T-helper 9 cell (primary cell): ENCODE results near the gene ACTG2.
A peak's percentile ranks its signal among the peaks of the same experiment; 100 is the strongest.
"Not testable (repeated sequence)": the region's sequence is repeated elsewhere in the genome, so short reads cannot be mapped to it uniquely, and the experiment has no call there.

Source experiments
- DNase-seq: peaks from one replicate; pipeline ENCODE4 v3.0.0-alpha.2; 2020

Gene ACTG2

DNA sequence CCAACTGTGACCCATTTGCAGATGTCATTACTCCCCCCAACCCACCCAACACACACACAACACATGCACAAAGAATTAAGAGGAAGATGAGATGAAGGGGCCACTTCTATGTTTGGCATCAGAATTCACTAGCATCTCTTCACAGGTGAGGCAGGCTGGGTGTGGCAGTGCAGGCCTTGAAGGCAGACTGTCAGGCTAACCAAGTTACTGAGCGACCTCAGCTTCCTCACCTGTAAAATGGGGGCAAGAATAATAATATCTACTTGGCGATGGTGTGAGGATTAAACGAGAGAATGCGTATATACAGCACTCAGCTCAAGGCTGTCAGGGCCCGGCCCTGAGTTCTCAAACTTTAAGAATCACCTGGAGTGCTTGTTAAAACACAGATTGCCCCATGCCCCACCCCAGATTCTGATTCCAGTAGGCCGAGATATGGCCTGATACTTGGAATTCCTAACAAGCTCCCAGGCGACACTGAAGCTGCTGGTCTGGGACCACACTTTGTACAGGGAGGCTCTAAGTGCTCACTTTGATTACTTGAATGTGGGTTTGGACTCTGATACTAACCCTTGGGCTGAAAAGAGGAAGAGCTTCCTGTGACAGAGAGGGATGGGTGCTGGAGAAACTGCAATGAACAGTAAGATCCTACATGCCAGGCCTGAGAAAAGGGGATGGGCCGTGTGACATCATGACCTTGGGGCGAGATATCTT, 1.1 kb downstream of the ACTG2 start:
- DNase-seq = no peak

- DNase-seq = no peak
Observed at GRCh38 chr2:73894475-73894850, 1.7 kb downstream of the ACTG2 start.

DNA sequence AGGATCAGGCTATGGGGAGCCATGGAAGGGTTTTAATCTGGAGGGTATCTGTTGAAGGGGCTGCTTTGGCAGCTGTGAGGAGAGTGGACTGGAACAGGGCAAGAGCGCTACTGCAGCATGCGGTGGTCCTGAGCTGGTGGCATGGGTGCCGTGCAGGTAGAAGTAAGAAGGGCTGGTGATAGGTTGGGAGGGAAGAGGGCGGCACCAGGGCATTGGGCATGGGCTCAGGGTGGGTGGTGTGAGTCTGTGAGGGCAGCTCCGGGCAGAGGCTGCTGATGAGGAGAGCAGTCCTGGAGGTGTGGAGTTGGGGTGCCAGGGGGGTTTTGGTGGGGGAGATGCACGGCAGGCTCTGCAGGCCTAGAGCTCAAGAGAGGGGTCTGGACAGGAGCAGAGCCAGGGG, 2.1 kb downstream of the ACTG2 start:
- DNase-seq = no peak

GRCh38 chr2:73895473-73895872, 2.7 kb downstream of the ACTG2 start:
- DNase-seq = no peak

- DNase-seq = peak; percentile 4
Observed at GRCh38 chr2:73896362-73897239, 3.8 kb downstream of the ACTG2 start.

GRCh38 chr2:73897240-73897583, 4.4 kb downstream of the ACTG2 start:
- no peak for DNase-seq

- DNase-seq = no peak
Observed at GRCh38 chr2:73897934-73898333, 5.1 kb downstream of the ACTG2 start.

- DNase-seq = no peak
Observed at GRCh38 chr2:73899801-73900336, 7.1 kb downstream of the ACTG2 start.

- DNase-seq = no peak
Observed at GRCh38 chr2:73901143-73901542, 8.3 kb downstream of the ACTG2 start.

- no peak for DNase-seq
Observed at GRCh38 chr2:73902284-73902683, 9.5 kb downstream of the ACTG2 start.

DNA sequence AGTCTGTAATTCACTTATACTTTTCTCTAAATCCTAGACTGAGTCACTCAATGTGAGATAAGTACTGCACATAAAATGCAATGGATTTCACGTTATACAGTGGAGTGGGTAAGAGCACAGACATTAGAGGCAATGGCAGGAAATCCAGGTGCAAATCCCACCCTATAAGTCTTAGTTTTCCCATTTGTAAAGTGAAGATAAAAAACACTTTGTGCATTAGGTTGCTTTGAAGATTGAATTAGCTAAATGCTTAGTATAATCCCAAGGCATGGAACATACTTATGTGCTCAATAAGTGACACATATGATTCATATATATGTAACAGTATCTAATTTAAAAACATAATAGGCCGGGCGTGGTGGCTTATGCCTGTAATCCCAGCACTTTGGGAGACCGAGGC, 10.5 kb downstream of the ACTG2 start:
- no peak for DNase-seq

GRCh38 chr2:73903949-73904613, 11.3 kb downstream of the ACTG2 start:
- not testable (repeated sequence) for DNase-seq

DNA sequence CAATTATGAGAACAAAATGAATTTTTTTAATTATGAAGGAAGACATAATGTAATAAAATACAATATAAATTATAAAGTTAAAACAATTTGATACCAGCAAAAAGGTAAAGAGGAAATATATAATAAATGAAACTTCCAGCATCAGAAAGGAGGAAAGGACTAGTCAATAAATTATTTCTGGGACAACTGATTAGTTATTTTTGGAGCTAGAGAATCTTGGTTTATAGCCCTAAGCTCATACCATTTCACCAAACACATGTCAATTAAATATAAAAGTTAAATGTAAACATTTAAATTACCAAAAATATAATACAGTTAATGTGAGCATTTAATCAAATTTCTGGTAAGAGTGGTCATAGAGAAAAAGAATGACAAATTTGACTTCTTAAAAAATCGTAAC, 12.1 kb downstream of the ACTG2 start:
- no peak for DNase-seq

- no peak for DNase-seq
Observed at GRCh38 chr2:73906847-73907505, 14.2 kb downstream of the ACTG2 start.

- DNase-seq = peak; percentile 9
Observed at GRCh38 chr2:73907840-73908452, 15.1 kb downstream of the ACTG2 start.

DNA sequence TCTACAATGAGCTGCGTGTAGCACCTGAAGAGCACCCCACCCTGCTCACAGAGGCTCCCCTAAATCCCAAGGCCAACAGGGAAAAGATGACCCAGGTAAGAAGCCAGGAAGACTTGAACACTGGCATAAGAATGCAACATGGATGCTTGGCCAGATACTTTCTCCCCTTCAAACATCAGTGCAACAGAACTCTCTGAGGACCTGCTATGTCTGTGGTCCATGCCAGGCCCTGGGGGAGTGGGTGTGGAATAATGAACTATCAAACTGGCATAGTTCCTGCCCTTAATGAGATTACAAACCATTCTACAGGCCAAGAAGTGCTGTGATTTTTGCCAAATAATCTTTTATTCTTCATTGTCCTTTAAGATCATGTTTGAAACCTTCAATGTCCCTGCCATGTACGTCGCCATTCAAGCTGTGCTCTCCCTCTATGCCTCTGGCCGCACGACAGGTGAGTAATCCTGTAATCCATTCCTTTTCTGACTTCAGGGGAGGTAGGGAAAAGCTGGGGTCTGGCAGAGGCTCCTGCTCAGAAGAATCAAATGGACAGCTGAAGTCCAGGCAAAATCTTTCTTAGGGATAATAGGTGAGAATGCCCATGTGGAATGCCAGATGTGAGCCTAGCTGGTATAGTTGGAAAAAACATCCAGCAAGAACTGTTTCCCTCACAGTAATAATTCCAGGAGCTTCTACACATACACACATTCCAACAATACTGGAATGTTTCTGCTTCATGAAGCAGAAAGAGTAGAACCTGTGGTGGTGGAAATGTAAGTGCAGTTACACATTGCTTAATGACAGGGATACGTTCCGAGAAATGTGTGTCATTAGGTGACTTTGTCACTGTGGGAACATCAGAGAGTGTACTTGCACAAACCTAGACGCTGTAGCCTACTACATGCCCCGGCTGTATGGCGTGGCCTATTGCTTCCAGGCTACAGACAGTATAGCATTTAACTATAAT, 16.2 kb downstream of the ACTG2 start:
- no peak for DNase-seq

DNA sequence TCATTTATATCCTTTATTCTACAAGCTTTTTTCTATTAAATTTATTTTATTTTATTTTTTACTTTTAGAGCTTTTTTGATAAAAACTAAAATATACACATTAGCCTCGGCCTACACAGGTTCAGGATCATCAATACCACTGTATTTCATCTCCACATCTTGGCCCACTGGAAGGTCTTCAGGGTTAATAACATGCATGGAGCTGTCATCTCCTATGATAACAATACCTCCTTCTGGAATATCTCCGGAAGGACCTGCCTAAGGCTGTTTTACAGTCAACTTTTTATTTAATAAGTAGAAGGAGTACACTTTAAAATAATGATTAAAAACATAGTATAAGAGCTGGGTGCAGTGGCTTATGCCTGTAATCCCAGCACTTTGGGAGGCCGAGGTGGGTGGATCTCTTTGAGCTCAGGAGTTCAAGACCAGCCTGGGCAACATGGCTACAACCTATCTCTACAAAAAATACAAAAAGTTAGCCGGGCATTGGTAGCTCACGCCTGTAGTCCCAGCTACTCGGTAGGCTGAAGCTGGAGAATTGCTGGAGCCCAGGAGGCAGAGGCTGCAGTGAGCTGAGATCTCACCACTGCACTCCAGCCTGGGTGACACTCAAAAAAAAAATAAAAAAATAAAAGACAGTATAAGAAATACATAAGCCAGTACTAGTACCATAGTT, 18.2 kb downstream of the ACTG2 start:
- no peak for DNase-seq

DNA sequence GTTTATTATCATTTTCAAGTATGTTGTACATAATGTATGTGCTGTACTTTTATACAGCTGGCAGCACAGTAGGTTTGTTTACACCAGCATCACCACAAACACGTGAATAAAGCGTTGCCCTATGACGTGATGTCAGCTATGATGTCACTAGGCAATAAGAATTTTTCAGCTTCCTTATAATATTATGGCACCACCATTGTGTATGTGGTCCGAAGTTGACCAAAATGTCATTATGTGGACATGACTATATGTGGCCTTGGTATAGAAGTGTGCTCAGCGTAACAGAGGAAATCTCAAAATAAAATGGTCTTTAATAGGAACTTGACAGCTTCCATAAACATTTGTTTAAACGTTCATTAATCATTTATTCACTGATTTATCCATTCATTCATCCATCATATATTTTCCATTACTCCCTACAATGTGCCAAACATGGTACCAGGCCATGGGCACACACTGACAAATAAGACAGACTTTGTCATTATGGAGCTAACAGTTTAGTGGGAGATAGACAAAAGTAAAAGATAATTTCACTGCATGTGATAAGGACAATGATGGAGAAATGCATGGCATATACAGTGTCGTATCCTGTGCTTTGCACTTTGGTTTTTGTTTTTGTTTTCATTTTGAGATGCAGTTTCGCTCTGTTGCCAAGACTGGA, 18.9 kb downstream of the ACTG2 start:
- DNase-seq = no peak

DNA sequence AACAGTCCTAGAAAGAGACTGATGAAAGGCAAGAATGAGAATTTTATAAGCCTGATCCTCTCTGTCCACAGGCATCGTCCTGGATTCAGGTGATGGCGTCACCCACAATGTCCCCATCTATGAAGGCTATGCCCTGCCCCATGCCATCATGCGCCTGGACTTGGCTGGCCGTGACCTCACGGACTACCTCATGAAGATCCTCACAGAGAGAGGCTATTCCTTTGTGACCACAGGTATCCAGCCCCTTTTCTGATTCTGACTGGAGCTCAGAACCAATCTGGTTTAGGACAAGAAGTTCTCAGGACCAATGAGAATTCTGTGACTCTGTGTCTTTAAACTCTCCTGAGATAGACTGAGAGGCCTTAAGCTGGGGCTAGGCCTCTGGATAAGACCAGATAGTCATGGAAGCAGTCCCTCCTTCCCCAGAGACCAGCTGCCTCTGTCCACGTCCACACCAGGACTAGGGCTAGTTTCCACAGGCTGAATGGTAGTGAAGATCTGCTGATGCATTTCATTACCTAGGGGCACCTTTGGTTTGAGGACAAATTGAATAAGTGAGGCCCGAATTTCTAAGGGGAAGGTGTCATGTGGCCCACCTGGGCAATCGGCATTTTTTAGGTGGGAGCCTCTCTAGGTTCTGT, 20.7 kb downstream of the ACTG2 start:
- DNase-seq = no peak

- no peak for DNase-seq
Observed at GRCh38 chr2:73914667-73915066, 21.9 kb downstream of the ACTG2 start.
